Activated gamma-delta T cell treated with Interleukin-2 at 50 U/mL for 16 hours (primary cell): ENCODE measurements around the gene ABCG1.
A peak's percentile ranks its signal among the peaks of the same experiment; 100 is the strongest.
"Not testable (repeated sequence)": the region's sequence is repeated elsewhere in the genome, so short reads cannot be mapped to it uniquely, and the experiment has no call there.

Experiments used
- DNase-seq: peaks from one replicate; pipeline ENCODE4 v3.0.0-alpha.2; 2020

Gene ABCG1

DNA sequence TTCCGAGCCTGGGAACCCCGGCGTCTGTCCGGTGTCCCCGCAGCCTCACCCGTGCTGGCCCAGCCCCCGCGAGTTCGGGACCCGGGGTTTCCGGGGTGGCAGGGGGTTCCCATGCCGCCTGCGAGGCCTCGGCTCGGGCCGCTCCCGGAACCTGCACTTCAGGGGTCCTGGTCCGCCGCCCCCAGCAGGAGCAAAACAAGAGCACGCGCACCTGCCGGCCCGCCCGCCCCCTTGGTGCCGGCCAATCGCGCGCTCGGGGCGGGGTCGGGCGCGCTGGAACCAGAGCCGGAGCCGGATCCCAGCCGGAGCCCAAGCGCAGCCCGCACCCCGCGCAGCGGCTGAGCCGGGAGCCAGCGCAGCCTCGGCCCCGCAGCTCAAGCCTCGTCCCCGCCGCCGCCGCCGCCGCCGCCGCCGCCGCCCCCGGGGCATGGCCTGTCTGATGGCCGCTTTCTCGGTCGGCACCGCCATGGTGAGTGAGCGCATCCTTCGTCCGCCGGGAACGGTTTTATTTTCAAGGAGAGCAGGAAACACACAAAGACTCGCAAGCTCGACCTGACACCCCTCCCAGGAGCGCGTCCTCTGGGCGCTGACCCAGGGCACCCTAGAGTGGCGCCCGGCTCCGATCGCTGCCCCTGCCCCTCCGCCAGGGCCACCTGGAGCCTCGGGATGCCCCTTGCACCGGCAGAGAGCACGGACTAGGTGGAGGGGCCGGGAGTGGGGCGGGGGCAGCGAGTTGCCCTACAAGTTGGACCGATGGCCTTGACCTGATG, at the start of gene ABCG1:
TSS of gene ABCG1 (plus strand) at position 305 of the 770 bp plus-strand sequence. CDS start at position 428, 123 bp downstream.
- DNase-seq: peak; percentile 27

DNA sequence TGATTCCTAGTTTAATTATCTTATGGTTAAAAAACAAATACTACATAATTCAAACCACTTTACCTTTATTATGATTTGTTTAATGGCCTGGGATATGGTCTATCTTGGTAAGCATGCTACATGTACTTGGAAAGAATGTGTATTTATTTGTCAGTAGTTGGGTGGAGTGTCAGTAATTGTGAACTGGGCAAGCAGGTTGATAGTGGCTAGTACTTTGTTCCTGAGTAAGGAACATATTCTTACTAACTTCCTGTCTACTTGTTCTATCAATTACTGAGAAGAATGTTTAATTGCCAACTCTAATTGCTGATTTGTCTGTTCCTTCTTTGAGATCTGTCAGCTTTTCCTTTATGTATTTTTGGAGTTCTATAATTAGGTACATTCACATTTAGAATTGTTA, 49.2 kb upstream of the ABCG1 start:
- no peak for DNase-seq

DNA sequence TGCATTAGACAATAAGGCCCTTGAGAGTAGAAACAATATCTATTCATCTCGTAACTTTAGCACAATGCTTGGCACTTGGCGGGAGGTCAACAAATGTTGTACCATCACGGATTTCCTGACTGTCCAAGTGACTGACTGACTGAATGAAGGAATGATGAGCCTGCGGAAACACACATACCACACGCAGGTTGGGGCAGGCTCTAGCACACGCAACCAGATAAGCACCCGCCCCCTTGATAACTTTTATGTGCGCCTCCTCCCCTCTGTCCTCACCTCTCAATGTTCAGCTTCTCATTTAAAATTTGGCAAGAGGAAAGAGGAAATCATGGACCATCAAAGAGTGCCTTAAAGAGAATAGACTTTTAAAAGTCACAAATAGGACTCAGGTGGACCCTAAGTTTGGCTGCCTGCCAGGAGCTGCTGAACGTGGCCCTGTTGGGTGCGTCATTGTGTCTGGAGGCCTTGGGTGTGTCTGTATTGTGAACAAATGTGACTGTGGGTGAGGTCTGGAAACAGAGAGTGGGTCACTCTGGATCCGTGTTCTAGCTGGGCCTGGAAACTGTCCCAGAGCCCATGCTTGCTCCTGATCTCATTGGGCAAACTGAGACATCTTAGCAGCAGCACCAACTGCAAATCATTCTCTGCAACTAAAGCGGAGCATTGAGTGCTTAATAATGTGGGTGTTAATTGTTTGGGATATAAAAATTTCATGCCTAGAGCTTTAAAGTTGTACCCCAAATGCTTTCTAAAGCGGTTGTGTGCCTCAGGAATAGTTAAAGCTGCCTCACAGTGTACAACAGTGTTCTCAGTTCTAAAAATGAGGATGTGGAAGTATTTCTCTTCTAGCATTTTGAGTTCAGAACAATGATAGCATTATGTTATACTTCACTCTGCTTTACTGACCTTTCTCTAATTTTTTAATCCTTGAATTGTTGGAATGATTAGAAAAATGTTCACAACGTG, 47.6 kb upstream of the ABCG1 start:
- DNase-seq: no peak

DNA sequence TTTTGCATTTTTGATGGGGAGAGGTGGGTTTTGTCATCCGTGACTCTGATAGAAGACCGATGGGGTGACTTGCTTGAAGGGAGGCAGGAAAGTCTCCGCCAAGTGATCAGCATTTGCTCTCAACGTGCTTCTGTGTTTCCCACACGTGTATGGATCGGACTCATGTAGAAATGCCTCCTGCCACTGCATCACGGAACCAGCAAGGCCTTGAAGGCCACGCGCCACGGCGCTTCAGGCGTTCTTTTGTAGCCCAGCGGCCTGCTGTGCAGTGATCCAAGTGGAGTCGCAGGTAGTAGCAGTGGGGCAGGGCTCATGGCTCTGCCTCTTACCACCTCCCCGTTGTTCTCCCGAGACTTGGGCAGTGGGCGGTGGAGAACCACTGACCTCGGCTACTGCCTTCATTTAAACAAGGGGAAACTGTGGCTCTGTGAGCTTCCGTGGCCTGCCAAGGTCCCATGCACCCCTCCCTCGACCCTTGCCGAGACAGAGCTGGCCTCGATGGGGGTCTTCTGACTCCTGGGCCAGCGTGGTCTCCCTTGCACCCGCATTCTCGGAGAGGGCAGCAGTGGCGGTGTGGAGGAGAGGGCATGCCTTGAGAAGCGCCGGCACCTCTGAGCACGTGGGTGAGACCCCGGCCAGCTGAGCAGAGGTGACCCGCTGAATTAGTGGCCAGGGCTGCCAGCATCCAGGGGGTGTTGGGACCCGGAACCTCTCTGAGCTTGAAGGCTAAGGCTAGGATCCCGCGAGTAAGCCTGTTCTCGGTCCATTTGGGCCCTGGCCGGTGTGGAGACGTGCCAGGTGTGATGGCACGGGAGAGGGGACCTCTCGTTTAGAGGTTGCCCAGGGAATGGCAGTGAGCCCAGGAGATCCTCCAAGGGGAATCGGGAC, 46.1 kb upstream of the ABCG1 start:
- no peak for DNase-seq

DNA sequence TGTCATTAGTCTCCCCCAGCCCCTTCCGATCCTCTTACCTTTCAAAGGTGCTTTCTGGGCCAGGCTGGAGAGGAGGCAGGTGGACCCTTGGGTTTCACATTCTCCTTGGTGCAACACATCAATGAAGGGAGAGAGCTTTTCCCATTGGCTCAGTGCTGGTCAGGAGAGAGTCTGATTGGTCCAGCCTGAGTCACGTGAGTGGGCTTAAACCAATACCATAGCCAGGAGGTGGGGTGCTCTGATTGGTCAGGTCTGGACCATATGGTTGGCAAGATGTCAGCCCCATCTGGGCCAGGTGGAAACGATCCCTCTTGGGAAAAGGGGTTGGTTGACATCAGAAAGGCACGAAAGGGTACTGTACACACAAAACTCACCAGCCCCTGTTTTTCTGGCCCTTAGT, 44.8 kb upstream of the ABCG1 start:
- DNase-seq: no peak

DNA sequence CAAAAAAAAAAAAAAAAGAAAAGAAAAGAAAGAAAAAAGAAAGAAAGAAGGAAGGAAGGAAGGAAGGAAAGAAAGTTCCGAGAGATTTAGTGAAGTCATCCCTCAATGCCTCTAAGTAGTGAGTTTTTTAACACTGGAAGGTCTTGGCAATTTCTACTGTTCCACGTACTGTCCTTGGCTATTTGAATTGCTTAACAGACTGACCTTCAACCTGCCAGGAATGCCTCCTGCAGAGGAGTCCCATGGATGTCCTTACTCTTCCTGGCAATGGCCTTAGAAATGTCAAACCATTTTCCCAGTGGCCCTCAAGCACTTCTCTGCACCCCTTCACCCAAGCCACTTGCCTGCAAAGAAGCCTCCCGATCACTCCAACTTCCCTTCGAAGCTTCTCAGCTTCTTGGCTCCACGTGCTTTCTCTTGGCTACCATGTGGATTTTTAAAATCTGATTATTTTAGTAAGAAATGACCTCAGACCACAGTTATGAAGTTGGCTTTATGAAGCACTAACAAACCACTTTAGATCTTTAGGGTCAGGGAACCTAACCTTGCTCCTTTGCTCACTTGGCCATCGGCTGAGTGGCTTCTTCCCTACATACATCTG, 43.7 kb upstream of the ABCG1 start:
- DNase-seq: no peak

DNA sequence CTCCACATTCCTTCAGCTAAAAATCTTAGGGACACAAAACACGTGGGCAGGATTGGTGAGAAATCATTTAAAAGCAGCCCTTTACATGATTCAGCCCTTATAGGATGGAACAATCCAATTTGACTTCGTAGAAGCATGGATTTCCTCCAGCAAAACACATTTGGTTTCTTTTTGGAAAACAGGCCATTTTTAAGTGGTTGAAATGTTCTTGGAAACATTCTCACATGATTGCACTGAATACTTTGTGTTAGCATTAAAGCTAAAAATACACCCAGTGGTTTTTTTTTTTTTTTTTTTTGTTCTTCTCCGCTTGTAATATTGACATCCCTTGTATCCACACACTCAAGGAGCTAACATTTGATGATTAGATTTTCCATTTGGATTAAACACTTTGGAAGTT, 42.1 kb upstream of the ABCG1 start:
- no peak for DNase-seq

DNA sequence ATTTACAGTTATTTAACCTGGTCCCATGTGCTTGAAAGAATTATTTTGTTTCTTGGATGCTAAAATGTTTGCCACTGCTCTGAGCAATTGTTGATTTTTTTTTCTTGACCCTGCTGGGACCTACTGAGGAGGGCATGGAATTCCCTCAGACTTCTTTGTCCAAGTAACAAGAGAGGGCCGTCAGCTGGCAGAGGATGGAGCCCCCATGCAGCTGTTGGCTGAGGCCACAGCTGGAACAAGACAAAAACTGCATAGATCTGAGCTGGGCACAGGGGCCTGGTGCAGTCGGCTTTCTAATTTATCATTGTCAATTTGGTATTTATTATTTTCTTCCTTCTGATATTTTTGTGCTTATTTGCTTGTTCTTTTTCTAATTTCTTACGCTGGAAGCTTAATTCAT, 39.6 kb upstream of the ABCG1 start:
- no peak for DNase-seq

DNA sequence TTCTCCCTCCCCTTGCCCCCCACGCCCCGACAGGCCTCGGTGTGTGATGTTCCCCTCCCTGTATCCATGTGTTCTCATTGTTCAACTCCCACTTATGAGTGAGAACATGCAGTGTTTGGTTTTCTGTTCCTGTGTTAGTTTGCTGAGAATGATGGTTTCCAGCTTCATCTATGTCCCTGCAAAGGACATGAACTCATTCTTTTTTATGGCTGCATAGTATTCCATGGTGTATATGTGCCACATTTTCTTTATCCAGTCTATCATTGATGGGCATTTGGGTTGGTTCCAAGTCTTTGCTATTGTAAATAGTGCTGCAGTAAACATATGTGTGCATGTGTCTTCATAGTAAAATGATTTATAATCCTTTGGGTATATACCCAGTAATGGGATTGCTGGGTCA, 38.9 kb upstream of the ABCG1 start:
- not testable (repeated sequence) for DNase-seq

DNA sequence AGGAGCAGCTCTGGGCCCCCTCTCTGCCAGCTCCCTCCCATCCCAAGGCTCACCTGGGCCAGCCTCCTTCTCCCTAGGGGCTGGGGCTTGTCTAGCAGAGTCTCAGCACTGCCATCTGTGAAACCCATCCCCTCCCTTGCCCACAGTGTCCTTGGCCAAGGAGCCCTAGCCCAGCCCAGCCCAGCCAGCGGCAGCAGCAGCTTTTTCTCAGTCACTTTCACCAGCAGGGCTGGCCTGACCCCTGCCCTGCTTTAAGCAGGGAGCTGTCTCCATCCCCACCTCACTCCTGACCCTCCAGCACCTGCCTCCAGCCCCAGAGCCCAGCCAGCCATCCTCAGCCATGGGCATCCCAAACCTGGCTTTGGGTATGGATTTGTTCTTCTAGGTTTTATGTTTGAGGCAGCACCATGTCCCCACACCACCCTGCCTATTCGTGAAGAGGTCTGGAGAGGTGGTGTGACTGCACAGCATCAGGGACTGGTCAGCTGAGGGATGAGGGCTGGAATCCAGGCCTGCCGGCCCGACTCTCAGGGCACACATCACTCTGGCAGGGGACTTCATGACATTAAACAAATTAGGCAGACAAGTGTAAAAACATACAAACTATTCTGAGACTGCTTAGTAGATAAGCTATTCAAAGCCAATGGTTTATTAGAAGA, 36.1 kb upstream of the ABCG1 start:
- DNase-seq: no peak

DNA sequence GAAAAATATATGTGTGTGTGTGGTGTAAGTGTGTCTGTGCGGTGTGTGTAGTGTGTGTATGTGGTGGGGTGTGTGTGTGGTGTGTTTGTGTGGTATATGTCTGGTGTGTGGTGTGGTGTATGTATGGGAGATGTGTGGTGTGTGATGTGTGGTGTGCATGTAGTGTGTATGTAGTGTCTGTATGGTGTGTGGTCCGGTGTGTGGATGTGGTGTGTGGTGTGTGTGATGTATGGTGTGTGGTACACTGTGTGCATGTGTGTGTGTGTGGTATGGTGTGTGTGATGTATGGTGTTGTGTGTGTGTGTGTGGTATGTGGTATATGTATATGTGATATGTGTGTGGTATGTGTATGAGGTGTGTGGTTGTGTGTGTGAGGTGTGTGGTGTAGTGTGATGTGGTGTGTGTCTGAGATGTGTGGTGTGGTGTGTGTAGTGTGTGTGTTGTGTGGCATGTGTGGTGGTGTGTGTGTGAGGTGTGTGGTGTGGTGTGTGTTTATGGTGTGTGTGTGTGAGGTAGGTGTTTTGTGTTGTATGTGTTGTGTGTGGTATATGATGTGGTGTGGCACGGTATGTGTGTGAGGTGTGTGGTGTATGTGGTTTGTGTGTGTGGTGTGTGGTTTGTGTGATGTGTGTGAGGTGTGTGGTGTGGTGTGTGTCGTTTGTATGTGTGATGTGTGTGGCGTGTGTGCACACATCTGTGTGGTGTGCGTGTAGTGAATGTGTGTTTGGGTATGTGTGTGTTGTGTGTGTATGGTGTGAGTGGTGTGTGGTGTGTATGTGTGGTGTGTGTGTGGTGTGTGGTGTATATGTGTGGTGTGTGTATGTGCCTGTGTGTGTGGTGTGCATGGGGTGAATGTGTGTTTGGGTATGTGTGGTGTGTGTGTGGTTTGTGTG, 35.3 kb upstream of the ABCG1 start:
- no peak for DNase-seq

DNA sequence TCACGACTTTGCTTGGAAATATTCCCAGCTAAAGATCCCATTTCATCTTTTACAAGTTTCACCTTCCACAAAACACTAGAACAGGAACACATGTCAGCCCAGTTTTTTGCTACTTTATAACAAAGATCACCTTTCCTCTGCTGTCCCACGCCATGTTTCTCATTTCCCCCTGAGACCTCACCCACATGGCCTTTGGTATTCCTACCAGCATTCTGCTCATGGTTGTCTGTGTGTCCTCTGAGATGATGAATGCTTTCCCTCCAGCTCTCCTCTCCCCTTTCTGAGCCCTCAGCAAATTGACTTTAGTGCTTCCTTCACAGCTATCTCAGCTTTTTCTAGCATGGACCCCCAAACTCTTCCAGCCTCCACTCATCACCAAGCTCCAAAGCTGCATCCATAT, 32.3 kb upstream of the ABCG1 start:
- DNase-seq: no peak

DNA sequence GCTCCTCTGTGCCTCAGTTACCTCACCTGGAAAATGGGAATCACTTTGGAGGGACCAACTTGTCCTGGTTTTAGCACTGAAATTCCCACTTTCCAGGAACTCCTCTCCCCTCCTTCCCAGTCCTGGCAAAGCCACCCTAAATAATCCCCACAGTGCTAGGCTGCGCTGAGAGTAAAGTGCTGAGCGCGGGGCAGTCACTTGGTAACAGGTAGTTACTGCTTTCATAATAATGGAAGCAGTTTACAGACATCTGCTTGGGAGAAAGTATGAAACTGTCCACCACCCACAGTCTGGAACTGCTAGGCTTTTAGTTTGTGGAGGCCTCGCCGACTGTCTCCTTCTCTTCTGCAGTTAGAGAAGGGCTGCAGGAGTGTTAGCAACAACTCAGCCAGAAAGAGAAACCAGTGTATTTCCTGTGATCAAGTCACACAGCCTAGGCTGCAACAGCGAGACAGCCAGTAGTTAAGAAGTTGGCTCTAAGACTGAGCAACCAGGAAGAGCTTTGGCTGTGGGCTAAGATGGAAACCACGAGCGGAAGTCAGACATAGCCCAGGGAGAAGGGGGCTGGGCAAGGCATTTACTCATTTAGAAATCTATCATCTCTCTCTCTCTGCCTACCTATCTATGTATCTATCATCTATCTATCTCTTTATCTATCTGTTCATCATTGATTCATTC, 30.8 kb upstream of the ABCG1 start:
- DNase-seq: peak; percentile 80

DNA sequence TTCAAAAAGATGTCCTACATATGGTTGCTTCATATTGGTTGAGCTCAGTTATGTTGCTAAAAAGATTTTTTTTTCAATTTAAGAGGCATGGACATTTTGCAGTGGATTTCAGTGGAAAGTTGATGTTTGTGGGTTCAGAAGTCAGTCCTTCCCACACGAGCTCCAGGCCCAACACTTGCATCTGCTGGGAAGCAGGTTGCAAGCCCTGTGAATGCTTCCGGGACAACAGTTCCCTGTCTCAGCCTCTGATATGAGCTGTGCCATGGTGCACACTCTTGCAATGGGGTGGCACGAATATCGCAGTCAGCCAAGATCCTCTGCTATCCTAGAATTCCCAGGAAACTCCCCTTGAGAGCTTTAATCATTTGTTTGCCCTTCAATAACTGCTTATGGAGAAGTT, 30.3 kb upstream of the ABCG1 start:
- no peak for DNase-seq

DNA sequence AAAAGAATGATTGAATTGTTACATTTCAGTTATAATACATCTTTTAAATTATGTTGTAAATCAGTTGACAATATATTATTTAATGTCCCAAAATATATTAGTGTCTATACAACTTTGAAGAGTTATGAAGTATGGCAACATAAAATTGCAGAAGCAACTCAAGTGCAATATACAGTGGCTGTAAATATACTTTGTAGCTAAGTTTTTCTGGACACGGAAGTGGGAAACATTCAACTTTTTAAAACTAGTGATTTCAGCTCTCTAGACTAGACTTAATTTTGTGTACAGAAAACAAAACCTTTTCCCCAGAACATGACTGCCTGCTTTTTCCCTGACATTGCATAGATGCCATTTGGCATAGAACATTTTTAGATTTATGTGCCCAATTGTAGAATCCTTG, 29.5 kb upstream of the ABCG1 start:
- no peak for DNase-seq

DNA sequence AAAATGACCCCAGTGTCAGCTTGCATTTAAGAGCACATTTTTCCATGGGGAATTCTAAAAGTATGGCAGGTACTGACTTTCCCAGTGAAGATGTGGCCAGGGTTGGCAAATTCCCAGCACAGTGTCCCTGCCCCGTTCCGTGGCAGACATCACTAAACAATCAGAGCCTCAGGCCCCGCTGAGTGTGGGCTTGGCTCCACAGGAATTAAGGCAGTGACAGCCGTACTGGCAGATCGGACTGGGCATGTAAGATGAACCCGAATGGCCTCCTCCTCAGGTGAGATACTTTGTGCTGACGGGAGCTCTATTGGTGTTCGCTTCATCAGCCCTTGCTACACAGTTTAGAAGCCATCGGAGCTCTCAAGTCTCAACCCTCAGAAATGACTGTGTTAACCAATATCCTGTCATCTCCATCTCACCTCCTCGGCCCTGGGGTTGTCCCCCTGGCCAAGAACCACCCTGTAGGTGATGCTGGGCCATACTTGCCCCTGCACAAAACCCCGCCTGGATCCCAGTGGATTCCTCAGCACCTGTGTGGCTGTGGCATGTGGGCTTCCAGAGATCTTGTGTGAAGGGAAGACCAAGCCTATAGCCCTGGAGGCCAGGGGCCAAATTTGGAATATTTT, 29.0 kb upstream of the ABCG1 start:
- peak; percentile 34 for DNase-seq

DNA sequence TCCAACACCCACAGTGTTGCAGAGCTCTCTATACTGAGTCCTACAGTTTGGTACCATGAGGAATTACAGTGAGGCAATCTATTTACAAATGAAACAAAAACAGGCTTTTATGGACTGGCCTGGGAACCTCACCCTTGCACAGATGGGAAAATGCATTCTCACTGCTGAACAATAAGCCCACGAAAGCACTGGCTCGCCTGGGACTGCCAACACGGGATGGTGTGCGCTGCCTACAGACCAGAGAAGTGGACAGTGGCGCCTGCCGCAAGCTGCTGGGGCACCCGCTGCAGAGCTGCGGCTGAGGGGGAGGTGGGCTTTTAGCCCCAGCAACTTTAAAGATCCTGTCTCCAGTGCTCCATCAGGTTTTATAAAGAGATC, 28.5 kb upstream of the ABCG1 start:
- DNase-seq: no peak

DNA sequence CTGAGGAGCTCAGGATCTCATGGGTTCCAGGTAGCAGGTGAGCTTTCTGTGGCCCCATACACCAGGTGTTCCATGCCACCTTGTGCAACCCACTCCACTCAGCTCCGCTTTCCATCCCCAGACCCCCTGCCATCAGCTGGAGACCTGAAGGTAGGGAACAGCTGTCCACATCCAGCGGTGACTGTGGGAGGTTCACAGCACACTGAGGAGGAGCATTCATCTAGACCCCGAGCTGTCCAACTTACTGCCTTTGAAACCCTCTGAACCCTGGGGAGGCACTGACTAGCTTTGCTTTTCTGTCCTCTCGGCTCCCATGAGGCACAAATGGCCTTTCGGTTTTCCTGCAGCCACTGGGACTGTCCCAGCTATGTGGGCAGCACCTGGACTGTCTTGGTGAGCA, 27.9 kb upstream of the ABCG1 start:
- DNase-seq: no peak

DNA sequence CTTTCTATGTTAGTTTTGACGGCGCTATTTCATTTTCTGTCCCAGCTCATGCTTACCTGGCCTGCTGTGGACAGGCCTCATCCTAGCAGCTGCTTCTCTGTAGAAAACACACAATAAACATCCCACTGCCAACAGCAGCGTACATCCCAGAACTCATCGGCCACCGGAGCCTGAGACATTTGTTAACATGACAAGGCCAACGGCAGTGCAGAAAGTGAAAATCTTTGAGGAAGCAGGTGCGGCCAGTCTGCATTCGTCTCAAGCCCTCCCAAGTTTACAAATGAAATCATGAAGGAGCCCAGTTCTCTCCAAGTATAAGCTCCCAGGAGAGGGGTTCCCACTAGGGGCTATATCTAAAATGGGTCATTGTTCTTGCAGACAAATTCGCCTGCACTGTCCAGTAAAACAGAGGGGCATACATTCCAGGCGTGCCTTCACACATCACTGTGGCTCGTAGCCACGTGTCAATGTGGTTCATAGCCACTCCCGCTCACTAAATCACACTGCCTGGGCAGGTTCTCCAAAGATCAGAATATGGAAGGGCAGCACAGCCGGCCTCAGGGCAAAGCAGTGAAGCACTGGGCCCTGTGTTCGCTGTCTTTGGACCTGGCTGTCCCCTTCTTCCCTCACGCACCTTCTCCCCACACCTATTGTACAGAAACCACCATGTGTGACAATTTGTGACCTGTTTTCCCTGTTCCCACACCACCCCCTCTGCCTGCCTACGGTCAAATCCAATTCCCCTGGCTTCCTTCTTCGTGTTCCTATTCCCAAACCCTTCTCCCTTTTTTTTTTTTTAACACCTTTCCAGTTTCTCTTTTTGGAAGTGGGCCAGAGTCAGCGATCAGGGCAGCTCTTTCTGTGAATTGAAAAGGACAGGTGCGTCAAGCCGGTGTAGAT, 27.0 kb upstream of the ABCG1 start:
- DNase-seq: no peak
